Muscle of leg (tissue), 11 donors: ENCODE data around the gene ARNT2. TPM values are rescaled to one million over a fixed set of nuclear protein-coding genes. Genes with fewer than 3 reads are reported as not detected.
"Not testable (repeated sequence)": the region's sequence is repeated elsewhere in the genome, so short reads cannot be mapped to it uniquely, and the experiment has no call there.

Experiments
- DNase-seq: peaks from one replicate; pipeline ENCODE4 v3.0.0; 2013
- H3K27ac ChIP-seq: one replicate; pipeline ENCODE4 v1.5.1; 2013; ENCODE audit warnings: mild to moderate bottlenecking, low read length, control low read depth
- H3K27me3 ChIP-seq: one replicate; pipeline ENCODE4 v1.6.1; 2013; ENCODE audit warnings: low read length; ENCODE audit not compliant: control insufficient read depth, insufficient read depth
- H3K36me3 ChIP-seq: one replicate; pipeline ENCODE4 v1.6.1; 2013; ENCODE audit warnings: low read length; ENCODE audit not compliant: control insufficient read depth, insufficient read depth
- H3K4me1 ChIP-seq: one replicate; pipeline ENCODE4 v1.6.1; 2013; ENCODE audit warnings: low read length; ENCODE audit not compliant: control insufficient read depth, insufficient read depth
- H3K4me3 ChIP-seq: one replicate; pipeline ENCODE4 v1.5.1; 2013; ENCODE audit warnings: low read length, control low read depth
- H3K9me3 ChIP-seq: replicated peaks from 2 replicates; pipeline ENCODE4 v1.6.1; 2013; ENCODE audit warnings: low read depth, low read length; ENCODE audit not compliant: control insufficient read depth
- WGBS: methylation state at CpG from one replicate; pipeline ENCODE4 v1.1.5; 2013; ENCODE audit warnings: missing lambda C conversion rate; ENCODE audit not compliant: insufficient coverage; 5-methylcytosine and 5-hydroxymethylcytosine counted together
- polyA plus RNA-seq, 8 donors: library from polyadenylated mRNA; unstranded; fragments of 120-200 nt; gene quantifications; one replicate each; pipeline versions ENCODE4 v1.2.1 to v1.2.3, GENCODE V29; 2013; ENCODE audit warnings: inconsistent platforms in 1 of 8, low replicate concordance in 1 of 8; ENCODE audit not compliant: insufficient read length in 8 of 8, insufficient read depth in 1 of 8
- total RNA-seq: library from RNA; stranded (reverse); fragments of 120-200 nt; gene quantifications from one replicate; pipeline ENCODE4 v1.2.4, GENCODE V29; 2013

Gene ARNT2
- total and polyA plus RNA-seq, 9 donors, result 4.9 to 10.8 (median 7.7) TPM

DNA sequence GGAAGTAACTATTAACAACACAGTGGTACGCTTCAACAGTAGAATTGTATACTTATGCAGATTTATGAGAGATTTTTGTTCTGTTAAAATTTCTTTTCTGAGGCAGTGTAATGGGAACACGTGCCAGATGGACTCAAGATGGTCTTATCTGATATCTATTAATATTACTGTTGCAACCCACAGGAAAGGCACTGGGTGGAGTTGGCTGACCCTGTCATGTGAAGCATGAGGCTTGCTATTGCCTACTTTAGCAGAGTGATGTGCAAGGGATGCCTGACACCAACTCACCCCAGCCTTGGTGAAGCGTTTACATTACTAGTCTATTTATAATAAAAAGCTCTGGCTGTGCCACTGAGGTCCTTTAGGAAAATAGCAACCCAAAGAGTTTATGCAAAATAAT lies 19.8 kb upstream of the ARNT2 start:
- DNase-seq, result no peak
- H3K9me3 ChIP-seq, result no peaks in the 10 kb centered on the region
- WGBS, result no CpG with 5 or more reads among the region's 3 CpGs

DNA sequence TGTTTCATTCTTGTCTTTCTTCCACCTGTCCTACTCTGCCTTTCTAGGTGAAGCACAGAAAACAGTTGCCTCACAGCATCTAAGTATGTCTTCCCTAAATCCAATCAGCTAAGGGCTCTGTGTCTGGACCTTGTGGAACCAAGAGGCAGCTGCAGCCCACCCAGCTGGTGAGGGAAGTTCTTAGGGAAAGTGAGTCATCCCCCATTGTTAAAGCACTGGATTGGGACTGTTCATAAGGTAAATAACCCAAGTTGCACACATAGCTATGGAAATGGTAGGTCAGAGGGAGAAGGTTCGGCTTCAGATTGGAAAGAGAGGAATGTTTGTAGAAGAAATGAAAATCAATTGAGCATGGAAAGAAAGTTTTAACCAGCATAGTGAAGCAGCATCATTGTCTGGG lies 18.0 kb upstream of the ARNT2 start:
- no peaks in the 10 kb centered on the region for H3K36me3 ChIP-seq

More for the DNA sequence above, 19.8 kb upstream of the ARNT2 start:
- H3K36me3 ChIP-seq, result no peaks in the 10 kb centered on the region
- no peaks in the 10 kb centered on the region for H3K4me1 ChIP-seq
- H3K27me3 ChIP-seq, result no peaks in the 10 kb centered on the region
- no peak overlapping the region for H3K4me3 ChIP-seq
- no peak overlapping the region for H3K27ac ChIP-seq

DNA sequence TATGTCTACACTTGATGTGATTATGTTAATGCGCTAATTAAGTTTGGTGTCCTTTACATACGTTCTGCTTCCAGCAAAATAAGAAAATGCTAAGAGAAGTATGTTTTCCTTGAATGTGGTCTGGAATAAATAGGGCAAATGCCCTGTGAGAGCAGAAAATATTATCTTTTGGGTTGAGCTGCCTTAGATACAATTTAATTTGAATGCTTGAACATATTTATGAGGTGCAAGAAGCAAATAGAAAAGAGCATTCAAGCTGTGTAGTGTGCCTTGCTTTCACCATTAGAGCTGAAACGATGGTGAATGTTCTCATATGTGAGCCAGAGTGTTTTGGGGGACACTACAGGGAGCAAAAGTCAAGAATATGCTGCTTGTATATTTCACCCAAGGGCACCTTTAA lies 15.9 kb upstream of the ARNT2 start:
- Histone ChIP-seq H3K27me3 (no peaks in the 10 kb centered on the region), H3K9me3 (no peaks in the 10 kb centered on the region), H3K36me3 (no peaks in the 10 kb centered on the region), H3K27ac (no peak overlapping the region), H3K4me1 (no peaks in the 10 kb centered on the region), H3K4me3 (no peak overlapping the region)
- WGBS, result 40% methylated on average over 1 of the region's 3 CpGs
- no peak for DNase-seq

More for the DNA sequence above, 18.0 kb upstream of the ARNT2 start:
- Histone ChIP-seq H3K4me3 (no peak overlapping the region), H3K4me1 (no peaks in the 10 kb centered on the region), H3K9me3 (no peaks in the 10 kb centered on the region), H3K27ac (no peak overlapping the region), H3K27me3 (no peaks in the 10 kb centered on the region)
- 69% methylated on average over 1 of the region's 1 CpG for WGBS
- DNase-seq, result no peak

DNA sequence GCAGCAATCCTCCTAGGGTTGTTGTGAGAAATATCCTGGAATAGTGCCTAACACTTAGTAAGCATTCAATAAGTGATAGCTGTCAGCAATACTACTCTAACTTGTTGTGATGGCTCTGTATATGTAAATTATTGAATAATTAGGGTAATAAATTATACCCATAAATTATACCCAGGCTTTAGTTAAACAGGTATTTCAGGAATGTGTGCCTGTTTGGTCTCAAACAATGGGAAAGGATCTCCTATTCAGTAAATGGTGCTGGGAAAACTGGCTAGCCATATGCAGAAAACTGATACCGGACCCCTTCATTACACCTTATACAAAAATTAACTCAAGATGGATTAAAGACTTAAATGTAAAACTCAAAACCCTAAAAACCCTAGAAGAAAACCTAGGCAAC lies 14.8 kb upstream of the ARNT2 start:
- WGBS, result 67% methylated on average over 1 of the region's 1 CpG
- DNase-seq, result no peak
- Histone ChIP-seq H3K4me3 (no peak overlapping the region), H3K4me1 (no peaks in the 10 kb centered on the region), H3K36me3 (no peaks in the 10 kb centered on the region), H3K27me3 (no peaks in the 10 kb centered on the region), H3K9me3 (no peaks in the 10 kb centered on the region), H3K27ac (no peak overlapping the region)

DNA sequence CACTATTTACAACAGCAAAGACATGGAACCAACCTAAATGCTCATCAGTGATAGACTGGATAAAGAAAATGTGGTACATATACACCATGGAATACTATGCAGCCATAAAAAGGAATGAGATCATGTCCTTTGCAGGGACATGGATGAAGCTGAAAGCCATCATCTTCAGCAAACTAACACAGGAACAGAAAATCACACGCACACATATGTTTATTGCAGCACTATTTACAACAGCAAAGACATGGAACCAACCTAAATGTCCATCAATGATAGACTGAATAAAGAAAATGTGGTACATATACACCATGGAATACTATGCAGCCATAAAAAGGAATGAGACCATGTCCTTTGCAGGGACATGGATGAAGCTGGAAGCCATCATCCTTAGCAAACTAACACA lies 13.2 kb upstream of the ARNT2 start:
- not testable (repeated sequence) for H3K27me3 ChIP-seq, H3K4me3 ChIP-seq, DNase-seq, H3K4me1 ChIP-seq, H3K9me3 ChIP-seq, H3K36me3 ChIP-seq, H3K27ac ChIP-seq
- WGBS, result no CpG with 5 or more reads among the region's 1 CpG

DNA sequence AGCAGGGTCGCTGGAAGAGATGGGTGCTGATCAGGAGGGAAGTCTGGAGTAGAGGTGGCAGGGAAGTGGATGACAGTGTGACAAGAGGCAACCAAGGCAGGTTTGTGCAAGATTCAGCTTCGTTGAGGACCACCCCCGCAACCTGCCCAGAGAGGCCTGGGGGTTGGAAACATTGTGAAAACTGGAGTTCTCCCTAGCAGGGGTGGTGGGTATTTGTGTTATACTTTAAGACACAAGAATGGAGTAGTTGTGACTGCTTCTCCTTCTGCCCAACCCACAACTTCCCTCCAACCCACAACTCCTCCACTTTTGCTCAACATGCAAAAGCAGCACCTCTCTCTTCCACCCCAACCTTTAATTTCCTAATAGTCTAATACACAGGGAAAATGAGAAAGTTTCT lies 8.6 kb upstream of the ARNT2 start:
- H3K27ac ChIP-seq, result no peak overlapping the region
- H3K36me3 ChIP-seq, result no peaks in the 10 kb centered on the region
- no peak overlapping the region for H3K4me3 ChIP-seq
- H3K9me3 ChIP-seq, result no peaks in the 10 kb centered on the region
- DNase-seq, result no peak
- WGBS, result 100% methylated on average over 1 of the region's 3 CpGs
- H3K27me3 ChIP-seq, result no peaks in the 10 kb centered on the region
- no peaks in the 10 kb centered on the region for H3K4me1 ChIP-seq

DNA sequence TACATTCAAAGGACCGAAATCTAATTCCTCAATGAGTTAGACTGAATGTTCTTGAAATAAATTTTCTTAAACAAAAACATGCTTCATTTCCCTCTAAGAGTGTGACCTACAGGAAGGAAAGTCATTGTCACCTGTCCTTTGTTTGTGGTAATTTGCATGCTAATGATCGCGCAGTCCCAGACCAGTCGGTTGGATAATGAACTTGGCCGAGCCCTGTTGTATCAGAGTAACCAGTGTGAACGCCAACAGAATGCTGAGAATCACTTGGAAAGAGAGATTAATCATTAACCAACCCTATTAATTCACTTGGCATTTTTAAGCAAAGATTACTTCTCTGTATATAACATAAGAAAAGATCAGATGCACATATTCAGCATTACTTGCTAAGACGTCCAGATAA lies 8.1 kb upstream of the ARNT2 start:
- 67% methylated on average over 3 of the region's 7 CpGs for WGBS
- no peak overlapping the region for H3K4me3 ChIP-seq
- no peaks in the 10 kb centered on the region for H3K9me3 ChIP-seq
- no peaks in the 10 kb centered on the region for H3K4me1 ChIP-seq
- no peaks in the 10 kb centered on the region for H3K27me3 ChIP-seq
- no peaks in the 10 kb centered on the region for H3K36me3 ChIP-seq
- H3K27ac ChIP-seq, result no peak overlapping the region
- no peak for DNase-seq

DNA sequence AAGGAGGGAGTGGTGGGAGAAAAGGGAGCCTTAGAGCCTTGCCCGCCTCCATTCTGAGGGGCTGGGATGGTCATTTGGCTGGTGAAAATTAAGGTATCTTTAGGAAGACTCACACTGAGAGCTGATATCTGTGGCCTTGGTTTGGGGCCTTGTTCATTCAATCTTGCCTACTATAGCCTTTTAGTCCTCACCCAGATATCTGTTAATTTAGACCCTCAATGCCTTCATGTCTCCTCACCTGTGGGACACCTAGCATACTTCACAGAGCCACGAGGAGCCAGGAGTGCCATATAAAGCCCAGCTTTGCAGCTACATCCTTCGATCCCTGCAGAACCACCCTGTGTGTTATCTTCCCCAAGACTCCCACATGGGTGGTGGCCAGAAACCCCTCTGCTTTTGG lies 4.7 kb upstream of the ARNT2 start:
- no peak overlapping the region for H3K4me3 ChIP-seq
- no peak overlapping the region for H3K27ac ChIP-seq
- WGBS, result 79% methylated on average over 2 of the region's 3 CpGs
- H3K36me3 ChIP-seq, result no peaks in the 10 kb centered on the region
- no peaks in the 10 kb centered on the region for H3K9me3 ChIP-seq
- peaks cover 9% of the 10 kb centered on the region for H3K27me3 ChIP-seq
- no peak for DNase-seq
- peaks cover 4% of the 10 kb centered on the region for H3K4me1 ChIP-seq

DNA sequence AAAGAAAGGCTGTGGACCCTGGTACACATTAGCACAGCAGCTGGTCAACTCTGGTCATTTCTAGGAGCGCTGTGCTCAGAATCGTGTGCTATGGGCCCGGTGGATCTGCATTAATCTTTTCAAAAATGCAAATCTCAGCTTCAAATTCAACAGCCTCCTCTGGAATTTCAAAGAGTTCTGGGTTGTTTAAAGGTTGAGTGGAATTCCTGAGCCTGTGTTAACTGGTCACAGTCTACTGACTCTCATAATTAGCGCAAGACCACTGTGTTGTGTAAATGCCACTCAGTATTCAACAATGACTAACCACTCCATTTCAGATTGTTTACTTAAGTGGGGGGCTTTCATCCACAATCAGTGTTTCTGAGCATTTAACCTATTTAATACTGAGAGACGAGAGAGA lies 2.7 kb upstream of the ARNT2 start:
- WGBS, result 83% methylated on average over 1 of the region's 5 CpGs
- H3K9me3 ChIP-seq, result no peaks in the 10 kb centered on the region
- peaks cover 12% of the 10 kb centered on the region for H3K4me1 ChIP-seq
- no peak for DNase-seq
- no peaks in the 10 kb centered on the region for H3K36me3 ChIP-seq
- peaks cover 24% of the 10 kb centered on the region for H3K27me3 ChIP-seq
- H3K27ac ChIP-seq, result no peak overlapping the region
- H3K4me3 ChIP-seq, result no peak overlapping the region

DNA sequence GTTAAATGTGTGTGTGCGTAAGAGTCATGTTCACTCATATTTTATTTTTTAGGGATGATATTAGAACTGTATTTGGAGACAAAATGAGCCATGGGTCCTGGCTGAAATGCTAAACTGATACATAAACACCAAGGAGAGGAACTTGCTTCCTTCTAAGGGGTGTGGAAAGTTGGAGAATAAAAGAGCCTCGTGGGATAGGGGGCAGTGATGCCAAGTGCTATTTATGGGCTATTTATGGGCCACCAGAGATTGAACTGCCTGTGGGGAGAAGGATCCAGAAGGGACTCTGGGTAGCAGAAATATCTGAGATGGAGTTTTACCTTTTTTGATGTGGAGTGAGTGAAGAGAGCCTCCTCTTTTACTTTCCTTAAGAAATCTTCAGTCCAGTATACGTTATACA lies 1.8 kb upstream of the ARNT2 start:
- Histone ChIP-seq H3K27me3 (peaks cover 28% of the 10 kb centered on the region), H3K9me3 (no peaks in the 10 kb centered on the region), H3K27ac (no peak overlapping the region), H3K4me3 (no peak overlapping the region), H3K36me3 (no peaks in the 10 kb centered on the region), H3K4me1 (peaks cover 12% of the 10 kb centered on the region)
- DNase-seq, result no peak
- WGBS, result 60% methylated on average over 2 of the region's 3 CpGs

DNA sequence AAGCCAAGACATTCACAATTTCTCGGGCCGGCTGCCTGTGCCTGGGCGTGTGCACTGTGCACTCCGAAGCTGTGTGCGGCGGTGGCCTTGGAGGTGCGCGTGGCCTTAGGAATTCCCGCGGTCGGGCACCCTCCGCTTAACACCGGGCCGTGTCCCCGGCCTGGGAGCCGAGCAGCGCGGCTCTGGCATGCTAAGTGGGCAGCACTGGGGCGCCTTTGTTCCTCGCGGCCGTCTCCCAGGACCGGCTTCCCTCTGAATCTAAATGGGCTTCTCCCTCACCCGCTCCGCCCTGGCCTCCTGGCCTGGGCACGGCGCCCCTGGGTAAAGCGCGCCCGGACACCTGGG lies 498 bp upstream of the ARNT2 start:
- DNase-seq, result peak; percentile 13
- Histone ChIP-seq H3K4me1 (peaks cover 12% of the 10 kb centered on the region), H3K27me3 (peaks cover 28% of the 10 kb centered on the region), H3K27ac (no peak overlapping the region), H3K4me3 (peak overlapping the region; percentile 41), H3K36me3 (no peaks in the 10 kb centered on the region), H3K9me3 (no peaks in the 10 kb centered on the region)
- WGBS, result under 1% methylated on average over 30 of the region's 30 CpGs
